OCI-LY3 (cell line): ENCODE results near the gene TMEM94.

Source experiments
- EZH2phosphoT487 ChIP-seq: fragments of 200-600 bp; shearing (Covaris generic); IDR thresholded peaks from 2 replicates; pipeline ENCODE4 v1.6.1; 2018; ENCODE audit warnings: antibody characterized with exemption, mixed run types, low read depth
- TF ChIP-seq, protein P1 (sequence below): fragments of 200-600, 300-600 bp; sonication (generic); IDR thresholded peaks from 2 replicates; pipeline ENCODE4 v1.5.1; 2014; ENCODE audit warnings: antibody characterized with exemption, low read length, low read depth

DNA sequence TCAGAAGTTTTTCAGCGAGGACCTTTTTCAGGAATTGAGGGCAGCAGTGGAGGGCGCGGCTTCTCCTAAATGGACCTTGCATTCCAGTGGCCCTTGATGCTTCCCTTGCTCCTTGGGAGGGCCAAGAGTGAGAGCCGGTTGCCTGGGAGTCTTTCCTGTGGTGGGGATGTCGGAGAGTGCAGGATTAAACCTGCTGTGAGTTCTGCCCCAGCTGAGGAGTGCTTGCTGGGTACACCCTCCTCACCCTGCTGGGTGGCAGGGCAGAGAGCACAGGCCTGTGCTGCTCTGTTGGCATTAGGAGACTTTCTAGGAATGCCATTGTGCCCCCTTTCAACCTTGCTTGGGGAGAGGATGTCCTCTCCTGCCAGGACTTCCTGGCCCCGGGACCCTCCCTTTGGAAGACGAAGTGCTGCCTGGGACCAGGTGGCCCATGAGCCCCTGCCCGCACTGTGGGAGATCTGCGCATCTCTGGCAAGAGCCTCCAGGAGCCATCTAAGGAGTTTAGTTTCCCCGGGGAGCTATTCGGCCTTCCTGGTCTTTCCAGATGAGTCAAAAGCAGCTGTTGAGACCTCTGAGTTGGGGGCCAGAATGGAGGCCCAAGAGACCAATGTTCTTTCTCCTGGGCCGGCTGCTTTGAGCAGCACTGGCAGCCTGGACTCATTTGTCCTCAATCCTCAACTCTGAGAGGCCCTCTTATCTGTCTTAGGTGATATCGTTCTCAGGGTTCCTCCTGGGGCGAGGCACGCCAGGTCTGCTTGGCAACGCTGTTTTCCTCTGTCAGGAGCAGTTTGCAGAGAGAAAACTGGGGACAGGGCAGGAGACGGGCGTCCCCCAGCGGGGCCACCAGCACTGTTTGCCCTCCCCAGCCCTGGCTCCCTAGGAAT is 74.6 kb downstream of the TMEM94 start:
- TF ChIP-seq, protein P1, sequence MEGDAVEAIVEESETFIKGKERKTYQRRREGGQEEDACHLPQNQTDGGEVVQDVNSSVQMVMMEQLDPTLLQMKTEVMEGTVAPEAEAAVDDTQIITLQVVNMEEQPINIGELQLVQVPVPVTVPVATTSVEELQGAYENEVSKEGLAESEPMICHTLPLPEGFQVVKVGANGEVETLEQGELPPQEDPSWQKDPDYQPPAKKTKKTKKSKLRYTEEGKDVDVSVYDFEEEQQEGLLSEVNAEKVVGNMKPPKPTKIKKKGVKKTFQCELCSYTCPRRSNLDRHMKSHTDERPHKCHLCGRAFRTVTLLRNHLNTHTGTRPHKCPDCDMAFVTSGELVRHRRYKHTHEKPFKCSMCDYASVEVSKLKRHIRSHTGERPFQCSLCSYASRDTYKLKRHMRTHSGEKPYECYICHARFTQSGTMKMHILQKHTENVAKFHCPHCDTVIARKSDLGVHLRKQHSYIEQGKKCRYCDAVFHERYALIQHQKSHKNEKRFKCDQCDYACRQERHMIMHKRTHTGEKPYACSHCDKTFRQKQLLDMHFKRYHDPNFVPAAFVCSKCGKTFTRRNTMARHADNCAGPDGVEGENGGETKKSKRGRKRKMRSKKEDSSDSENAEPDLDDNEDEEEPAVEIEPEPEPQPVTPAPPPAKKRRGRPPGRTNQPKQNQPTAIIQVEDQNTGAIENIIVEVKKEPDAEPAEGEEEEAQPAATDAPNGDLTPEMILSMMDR: no peak
- no peak for TF ChIP-seq EZH2phosphoT487
